Activated CD4-positive, alpha-beta T cell treated with anti-CD3 and anti-CD28 coated beads, Interleukin-2, Interleukin-4, amounts not matched to agents 100 ng/mL and 50 ng/mL, durations not matched to agents 16 hours and 8 hours (primary cell): Measurements from ENCODE around the gene RNF38.
"Not testable (repeated sequence)": the region's sequence is repeated elsewhere in the genome, so short reads cannot be mapped to it uniquely, and the experiment has no call there.

Source experiments
- DNase-seq: peaks from one replicate; pipeline ENCODE4 v3.0.0-alpha.2; 2020; ENCODE audit warnings: low spot score

Gene RNF38

GRCh38 chr9:36294996-36295395, 105.1 kb downstream of the RNF38 start:
- DNase-seq = not testable (repeated sequence)

- DNase-seq = no peak
These were observed 106.2 kb downstream of the RNF38 start for GRCh38 chr9:36293918-36294317.

GRCh38 chr9:36293171-36293570, 106.9 kb downstream of the RNF38 start:
- DNase-seq = no peak

GRCh38 chr9:36292641-36293040, 107.4 kb downstream of the RNF38 start:
- DNase-seq = no peak

GRCh38 chr9:36290996-36291395, 109.1 kb downstream of the RNF38 start:
- no peak for DNase-seq

GRCh38 chr9:36289836-36290435, 110.1 kb downstream of the RNF38 start:
- DNase-seq = no peak

GRCh38 chr9:36288070-36288469, 112.0 kb downstream of the RNF38 start:
- no peak for DNase-seq
